ENCODE measurements around the gene SYNGR2. TPM values are rescaled to one million over a fixed set of nuclear protein-coding genes. Genes with fewer than 3 reads are reported as not detected.

Gene SYNGR2
- total and polyA plus RNA-seq, 2 donors (not counting 1 experiment from before 2014, with no cell fraction given): 15.5 to 23.8 TPM

- no peaks in the 10 kb centered on the region for H3K79me2 ChIP-seq (ENCODE audit: control insufficient read depth, insufficient read depth, low read length)
- H4K20me1 ChIP-seq (ENCODE audit: control insufficient read depth, extremely low read depth, insufficient read depth, low read length): no peaks in the 10 kb centered on the region
- H3K9me3 ChIP-seq (ENCODE audit: control insufficient read depth, insufficient read depth, low read depth, low read length): no peaks in the 10 kb centered on the region
- H3K4me3 ChIP-seq (replicated peaks in 1 of 4; ENCODE audit: control extremely low read depth in 1 of 4, insufficient read depth in 1 of 4, low read depth in 3 of 4, low read length in 4 of 4): no peak overlapping the region
- H3K4me2 ChIP-seq (ENCODE audit: extremely low read depth, insufficient read depth, low read length): no peak overlapping the region
- H2AFZ ChIP-seq (ENCODE audit: low read length): no peak overlapping the region
- H3K4me1 ChIP-seq (ENCODE audit: control insufficient read depth, extremely low read depth, insufficient read depth, low read length): peaks cover 2% of the 10 kb centered on the region
- H3K9ac ChIP-seq (ENCODE audit: insufficient read depth, low read length): no peak overlapping the region
- DNase-seq (ENCODE audit: low read depth in 2 of 2): no peak
- no peaks in the 10 kb centered on the region for H3K36me3 ChIP-seq (ENCODE audit: control insufficient read depth, insufficient read depth, low read length)
- no peak overlapping the region for H3K27ac ChIP-seq (ENCODE audit: insufficient read depth, low read length)
- TF ChIP-seq CTCF (conservative IDR thresholded peaks at IDR 0.05 in 1 of 2, IDR thresholded peaks at IDR 0.05 in 1 of 2; ENCODE audit: low read depth in 1 of 2, low read length in 2 of 2): no peak
- H3K27me3 ChIP-seq (ENCODE audit: control insufficient read depth, insufficient read depth, low read length): peaks cover 18% of the 10 kb centered on the region
Measured at GRCh38 chr17:78124836-78125137, 43.6 kb upstream of the SYNGR2 start.

- no peaks in the 10 kb centered on the region for H3K79me2 ChIP-seq (ENCODE audit: control insufficient read depth, insufficient read depth, low read length)
- H3K27ac ChIP-seq (ENCODE audit: insufficient read depth, low read length): no peak overlapping the region
- H3K4me3 ChIP-seq (replicated peaks in 1 of 4; ENCODE audit: control extremely low read depth in 1 of 4, insufficient read depth in 1 of 4, low read depth in 3 of 4, low read length in 4 of 4): no peak overlapping the region
- DNase-seq (ENCODE audit: low read depth in 2 of 2): no peak
- no peaks in the 10 kb centered on the region for H4K20me1 ChIP-seq (ENCODE audit: control insufficient read depth, extremely low read depth, insufficient read depth, low read length)
- H3K36me3 ChIP-seq (ENCODE audit: control insufficient read depth, insufficient read depth, low read length): no peaks in the 10 kb centered on the region
- H2AFZ ChIP-seq (ENCODE audit: low read length): no peak overlapping the region
- H3K4me2 ChIP-seq (ENCODE audit: extremely low read depth, insufficient read depth, low read length): no peak overlapping the region
- H3K4me1 ChIP-seq (ENCODE audit: control insufficient read depth, extremely low read depth, insufficient read depth, low read length): peaks cover 2% of the 10 kb centered on the region
- H3K27me3 ChIP-seq (ENCODE audit: control insufficient read depth, insufficient read depth, low read length): peaks cover 18% of the 10 kb centered on the region
- no peak overlapping the region for H3K9ac ChIP-seq (ENCODE audit: insufficient read depth, low read length)
- no peaks in the 10 kb centered on the region for H3K9me3 ChIP-seq (ENCODE audit: control insufficient read depth, insufficient read depth, low read depth, low read length)
- no peak for TF ChIP-seq EZH2 (IDR thresholded peaks at IDR 0.05; ENCODE audit: low read length, missing control alignments)
- TF ChIP-seq CTCF (conservative IDR thresholded peaks at IDR 0.05 in 1 of 2, IDR thresholded peaks at IDR 0.05 in 1 of 2; ENCODE audit: low read depth in 1 of 2, low read length in 2 of 2): no peak
Measured at GRCh38 chr17:78125138-78125913, 43.1 kb upstream of the SYNGR2 start.

- Histone ChIP-seq H3K9ac (ENCODE audit: insufficient read depth, low read length) (no peak overlapping the region), H3K27ac (ENCODE audit: insufficient read depth, low read length) (no peak overlapping the region), H4K20me1 (ENCODE audit: control insufficient read depth, extremely low read depth, insufficient read depth, low read length) (no peaks in the 10 kb centered on the region), H3K9me3 (ENCODE audit: control insufficient read depth, insufficient read depth, low read depth, low read length) (no peaks in the 10 kb centered on the region), H3K4me1 (ENCODE audit: control insufficient read depth, extremely low read depth, insufficient read depth, low read length) (peaks cover 2% of the 10 kb centered on the region), H3K4me2 (ENCODE audit: extremely low read depth, insufficient read depth, low read length) (no peak overlapping the region), H2AFZ (ENCODE audit: low read length) (no peak overlapping the region), H3K79me2 (ENCODE audit: control insufficient read depth, insufficient read depth, low read length) (no peaks in the 10 kb centered on the region), H3K4me3 (replicated peaks in 1 of 4; ENCODE audit: control extremely low read depth in 1 of 4, insufficient read depth in 1 of 4, low read depth in 3 of 4, low read length in 4 of 4) (no peak overlapping the region), H3K36me3 (ENCODE audit: control insufficient read depth, insufficient read depth, low read length) (no peaks in the 10 kb centered on the region), H3K27me3 (ENCODE audit: control insufficient read depth, insufficient read depth, low read length) (peaks cover 26% of the 10 kb centered on the region)
- TF ChIP-seq CTCF (conservative IDR thresholded peaks at IDR 0.05 in 1 of 2, IDR thresholded peaks at IDR 0.05 in 1 of 2; ENCODE audit: low read depth in 1 of 2, low read length in 2 of 2) (no peak), EZH2 (IDR thresholded peaks at IDR 0.05; ENCODE audit: low read length, missing control alignments) (no peak)
- DNase-seq (ENCODE audit: low read depth in 2 of 2): no peak
Measured at GRCh38 chr17:78125976-78126894, 42.1 kb upstream of the SYNGR2 start.
